H1 (cell line): Measurements from ENCODE around the gene POM121L2. TPM values are rescaled to one million over a fixed set of nuclear protein-coding genes. Genes with fewer than 3 reads are reported as not detected.

Experiments used
- CTCF ChIA-PET: fragments of 300-600 bp; sonication (Branson Sonifier 250); formaldehyde crosslinking; loops from one replicate; lab custom pipeline; 2021; ENCODE audit not compliant: partially characterized antibody; lab: Charles Lee
- POLR2A ChIA-PET: fragments of 300-600 bp; sonication (Branson Sonifier 250); formaldehyde crosslinking; loops from one replicate; lab custom pipeline; 2021; ENCODE audit warnings: inconsistent platforms; ENCODE audit not compliant: partially characterized antibody; lab: Charles Lee
- DNase-seq, 2 experiments: peaks; one replicate each; pipeline versions ENCODE4 v3.0.0 to v3.0.0-alpha.2; 2010 to 2022; ENCODE audit warnings: low spot score in 2 of 2, low read depth in 1 of 2, mixed read lengths in 1 of 2
- FAIRE-seq: peaks from 2 replicates; lab custom pipeline; 2011; peaks lifted over from hg19 to GRCh38; lab: Jason Lieb, UNC
- H2AFZ ChIP-seq: 2 replicates; pipeline ENCODE4 v1.8.1; 2012; ENCODE audit warnings: low read length, inconsistent platforms
- H2AK5ac ChIP-seq: 2 replicates; pipeline ENCODE4 v1.6.1; 2013; ENCODE audit warnings: low read depth, low read length
- H2BK120ac ChIP-seq: replicated peaks from 2 replicates; pipeline ENCODE3; 2013; ENCODE audit warnings: low read depth, low read length, inconsistent platforms
- H2BK12ac ChIP-seq: 2 replicates; pipeline ENCODE4 v1.6.1; 2013; ENCODE audit warnings: low read depth, low read length
- H2BK15ac ChIP-seq: 2 replicates; pipeline ENCODE4 v1.6.1; 2013; ENCODE audit warnings: low read length
- H2BK20ac ChIP-seq: 2 replicates; pipeline ENCODE4 v1.6.1; 2013; ENCODE audit warnings: low read length
- H2BK5ac ChIP-seq: 2 replicates; pipeline ENCODE4 v1.6.1; 2013; ENCODE audit warnings: low read depth, low read length
- H3K14ac ChIP-seq: 2 replicates; pipeline ENCODE4 v1.6.1; 2013; ENCODE audit warnings: inconsistent platforms; ENCODE audit not compliant: insufficient read length
- H3K18ac ChIP-seq: 2 replicates; pipeline ENCODE4 v1.6.1; 2013; ENCODE audit warnings: low read length; ENCODE audit errors: extremely low read depth
- H3K23ac ChIP-seq: 2 replicates; pipeline ENCODE4 v1.6.1; 2013; ENCODE audit warnings: inconsistent platforms; ENCODE audit not compliant: insufficient read length
- H3K23me2 ChIP-seq: 2 replicates; pipeline ENCODE4 v1.6.1; 2013; ENCODE audit warnings: low read depth, low read length
- H3K27ac ChIP-seq: 2 replicates; pipeline ENCODE4 v1.6.1; 2011; ENCODE audit warnings: low read depth, low read length, inconsistent platforms
- H3K27me3 ChIP-seq, 4 experiments: replicated peaks in 1 of 4; 1 replicate in 1 of 4; 2 replicates in 3 of 4; pipeline versions ENCODE4 v1.6.1 to v1.8.1; 2011 to 2013; ENCODE audit warnings: low read length in 3 of 4, mild to moderate bottlenecking in 3 of 4, inconsistent platforms in 2 of 4, mixed read lengths in 2 of 4, moderate library complexity in 1 of 4; ENCODE audit not compliant: control insufficient read depth in 3 of 4, insufficient read depth in 3 of 4; ENCODE audit errors: extremely low read depth in 1 of 4
- H3K36me3 ChIP-seq, 4 experiments: 2 replicates each; pipeline versions ENCODE4 v1.6.1 to v1.8.1; 2011 to 2013; ENCODE audit warnings: mild to moderate bottlenecking in 4 of 4, low read length in 3 of 4, moderate library complexity in 2 of 4, control low read depth in 1 of 4, inconsistent platforms in 1 of 4; ENCODE audit not compliant: insufficient read depth in 4 of 4, control insufficient read depth in 2 of 4
- H3K4ac ChIP-seq: replicated peaks from 2 replicates; pipeline ENCODE3; 2013; ENCODE audit warnings: low read length, low read depth, mixed read lengths, inconsistent platforms; ENCODE audit not compliant: insufficient read length
- H3K4me1 ChIP-seq, 4 experiments: replicated peaks in 1 of 4; 1 replicate in 1 of 4; 2 replicates in 3 of 4; pipeline versions ENCODE4 v1.6.1 to v1.8.1; 2011 to 2013; ENCODE audit warnings: low read length in 3 of 4, inconsistent platforms in 2 of 4, mixed read lengths in 1 of 4; ENCODE audit not compliant: insufficient read depth in 4 of 4, control insufficient read depth in 3 of 4
- H3K4me2 ChIP-seq, 2 experiments: 2 replicates each; pipeline versions ENCODE4 v1.6.1 to v1.8.1; 2011 to 2013; ENCODE audit warnings: low read depth in 2 of 2, low read length in 2 of 2, control low read depth in 1 of 2, inconsistent platforms in 1 of 2, mild to moderate bottlenecking in 1 of 2; ENCODE audit not compliant: insufficient read depth in 1 of 2
- H3K4me3 ChIP-seq, 4 experiments: fragments of 200-600, 300-600 bp in 1 of 4; sonication (generic), shearing (Covaris generic), sonication (Bioruptor Twin) in 1 of 4; 2 replicates each; pipeline versions ENCODE4 v1.5.1 to v1.8.1; 2011 to 2016; ENCODE audit warnings: low read length in 4 of 4, low read depth in 3 of 4, control low read depth in 2 of 4, inconsistent platforms in 2 of 4, mild to moderate bottlenecking in 2 of 4, mixed read lengths in 1 of 4, moderate library complexity in 1 of 4; ENCODE audit not compliant: insufficient read depth in 2 of 4; ENCODE audit errors: extremely low read depth in 1 of 4
- H3K56ac ChIP-seq: replicated peaks from 2 replicates; pipeline ENCODE3; 2013; ENCODE audit warnings: low read depth, mild to moderate bottlenecking, mixed read lengths, low read length, inconsistent platforms; ENCODE audit not compliant: insufficient read length
- H3K79me1 ChIP-seq: 2 replicates; pipeline ENCODE4 v1.6.1; 2013; ENCODE audit warnings: low read depth, low read length, control low read depth
- H3K79me2 ChIP-seq, 2 experiments: 2 replicates each; pipeline versions ENCODE4 v1.6.1 to v1.8.1; 2012 to 2013; ENCODE audit warnings: low read length in 2 of 2, mild to moderate bottlenecking in 2 of 2, inconsistent platforms in 1 of 2; ENCODE audit not compliant: insufficient read depth in 2 of 2, control insufficient read depth in 1 of 2
- H3K9ac ChIP-seq, 4 experiments: replicated peaks in 1 of 4; 1 replicate in 1 of 4; 2 replicates in 3 of 4; pipeline versions ENCODE4 v1.6.1 to v1.8.1; 2011 to 2013; ENCODE audit warnings: low read depth in 3 of 4, low read length in 3 of 4, control low read depth in 2 of 4, mild to moderate bottlenecking in 2 of 4, moderate library complexity in 2 of 4, inconsistent platforms in 1 of 4; ENCODE audit errors: extremely low read depth in 1 of 4
- H3K9me3 ChIP-seq, 2 experiments: 2 replicates each; pipeline versions ENCODE4 v1.6.1 to v1.8.1; 2012 to 2013; ENCODE audit warnings: mild to moderate bottlenecking in 2 of 2, moderate library complexity in 2 of 2, control low read depth in 1 of 2, inconsistent platforms in 1 of 2, low read depth in 1 of 2, low read length in 1 of 2, mixed read lengths in 1 of 2; ENCODE audit not compliant: insufficient read depth in 2 of 2
- H4K20me1 ChIP-seq, 2 experiments: replicated peaks in 1 of 2; 2 replicates each; pipeline versions ENCODE3 to v1.8.1; 2011 to 2013; ENCODE audit warnings: inconsistent platforms in 2 of 2, low read length in 2 of 2, mild to moderate bottlenecking in 1 of 2; ENCODE audit not compliant: insufficient read depth in 2 of 2, control insufficient read depth in 1 of 2
- H4K5ac ChIP-seq: 2 replicates; pipeline ENCODE4 v1.6.1; 2013; ENCODE audit warnings: low read length, low read depth, mixed read lengths, inconsistent platforms; ENCODE audit not compliant: insufficient read length
- H4K8ac ChIP-seq: 2 replicates; pipeline ENCODE4 v1.8.0; 2013; ENCODE audit warnings: mild to moderate bottlenecking, moderate library complexity, low read length, inconsistent platforms; ENCODE audit not compliant: insufficient read depth; ENCODE audit errors: extremely low read depth
- H4K91ac ChIP-seq: replicated peaks from 2 replicates; pipeline ENCODE3; 2013; ENCODE audit warnings: low read length, mixed read lengths, inconsistent platforms; ENCODE audit not compliant: insufficient read length
- BCL11A ChIP-seq, 2 experiments: IDR thresholded peaks; one replicate each; pipeline ENCODE4 v1.6.1; 2011; ENCODE audit warnings: low read depth in 2 of 2, low read length in 2 of 2, mild to moderate bottlenecking in 2 of 2
- BRCA1 ChIP-seq: IDR thresholded peaks from 2 replicates; pipeline ENCODE4 v1.6.1; 2012; ENCODE audit warnings: low read depth, low read length, improper control_type of control experiment
- CHD2 ChIP-seq: IDR thresholded peaks from 2 replicates; pipeline ENCODE4 v1.6.1; 2012; ENCODE audit warnings: low read length, improper control_type of control experiment
- CTBP2 ChIP-seq: IDR thresholded peaks from 2 replicates; pipeline ENCODE4 v1.7.0; 2011; ENCODE audit warnings: borderline replicate concordance, mild to moderate bottlenecking, moderate library complexity, mixed read lengths, low read length; ENCODE audit not compliant: insufficient read depth, insufficient read length
- EP300 ChIP-seq, 2 experiments: IDR thresholded peaks; 1 replicate in 1 of 2; 2 replicates in 1 of 2; pipeline ENCODE4 v1.6.1; 2011 to 2012; ENCODE audit warnings: low read depth in 2 of 2, low read length in 2 of 2, mild to moderate bottlenecking in 2 of 2, borderline replicate concordance in 1 of 2, inconsistent platforms in 1 of 2, moderate library complexity in 1 of 2
- HDAC6 ChIP-seq: IDR thresholded peaks from one replicate; pipeline ENCODE4 v1.7.1; 2012; ENCODE audit warnings: low read depth, mild to moderate bottlenecking, inconsistent platforms, low read length, moderate library complexity
- KDM1A ChIP-seq: fragments of 200-600, 300-600 bp; sonication (generic); IDR thresholded peaks from 2 replicates; pipeline ENCODE4 v1.7.1; 2016; ENCODE audit warnings: mild to moderate bottlenecking, low read length, borderline replicate concordance
- MAFK ChIP-seq: IDR thresholded peaks from 2 replicates; pipeline ENCODE4 v1.6.1; 2012; ENCODE audit warnings: low read depth, mild to moderate bottlenecking, improper control_type of control experiment, low read length
- POU5F1 ChIP-seq: IDR thresholded peaks from 2 replicates; pipeline ENCODE4 v1.6.1; 2011; ENCODE audit warnings: low read depth, mild to moderate bottlenecking, low read length, moderate library complexity
- RAD21 ChIP-seq, 2 experiments: IDR thresholded peaks in 1 of 2; conservative IDR thresholded peaks in 1 of 2; 2 replicates each; pipeline ENCODE4 v1.6.1; 2011; ENCODE audit warnings: low read depth in 2 of 2, low read length in 2 of 2, improper control_type of control experiment in 1 of 2, inconsistent platforms in 1 of 2, mild to moderate bottlenecking in 1 of 2, moderate library complexity in 1 of 2
- WGBS, 2 experiments: shearing (Covaris generic) in 1 of 2; methylation state at CpG; one replicate each; pipeline versions ENCODE4 v1.1.6 to v1.1.7; 2013 to 2015; ENCODE audit warnings: low lambda C conversion rate in 2 of 2, mixed read lengths in 2 of 2, inconsistent platforms in 1 of 2, low coverage in 1 of 2, missing lambda C conversion rate in 1 of 2; ENCODE audit not compliant: insufficient replicate concordance in 2 of 2, insufficient coverage in 1 of 2, insufficient read length in 1 of 2; ENCODE audit errors: extremely low coverage in 1 of 2, missing lambda C conversion rate in 1 of 2; 5-methylcytosine and 5-hydroxymethylcytosine counted together
- polyA plus RNA-seq, 7 experiments: library from polyadenylated mRNA; depleted of rRNA in 3 of 7; stranded (reverse) in 5 of 7; unstranded in 2 of 7; fragments of >200 nt in 5 of 7; fragments of 200-250 nt in 2 of 7; gene quantifications; 1 replicate in 5 of 7; 2 replicates in 1 of 7; 4 replicates in 1 of 7; pipeline versions ENCODE4 v1.2.1 to v1.2.3, GENCODE V29; 2011 to 2013; ENCODE audit warnings: missing spikeins in 2 of 7, mixed read lengths in 2 of 7
- total RNA-seq: library from RNA; stranded (reverse); fragmentation: NEBNext Ultra II Directional; extraction: Animal tissue kit (Norgen Biotek cat#: 25700); gene quantifications from 2 replicates; pipeline ENCODE4 v1.2.1, GENCODE V29; 2021
- TF ChIP-seq, protein P1 (sequence below): IDR thresholded peaks from 2 replicates; pipeline ENCODE4 v1.6.1; 2011; ENCODE audit warnings: low read length, improper control_type of control experiment
- TF ChIP-seq, protein P2 (sequence below): IDR thresholded peaks from 2 replicates; pipeline ENCODE4 v1.6.1; 2011; ENCODE audit warnings: low read depth, mild to moderate bottlenecking, low read length; ENCODE audit not compliant: insufficient read depth

POM121L2 gene
- total and polyA plus RNA-seq, 2 of the 8 experiments (the other 6 are each of a cell fraction or from before 2014, with no cell fraction given), result 0.05 to 0.09 TPM

DNA sequence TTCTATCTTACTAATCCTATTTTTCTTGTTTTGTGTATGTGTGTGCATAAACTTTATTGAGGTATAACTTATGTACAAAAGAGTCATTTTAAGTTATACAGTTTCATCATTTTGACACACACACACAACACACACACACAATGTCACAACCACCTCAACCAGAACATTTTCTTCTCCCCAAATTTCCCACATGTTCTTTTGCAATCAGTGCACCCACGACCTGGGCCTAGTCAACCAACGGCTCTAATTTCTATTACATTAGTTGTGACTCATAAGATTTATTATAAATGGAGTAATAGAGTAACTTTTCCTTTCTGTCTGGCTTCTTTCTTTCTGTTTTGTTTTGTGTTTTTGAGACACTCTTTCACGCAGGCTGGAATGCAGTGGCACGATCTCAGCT is 9.8 kb upstream of the POM121L2 start:
- Histone ChIP-seq H3K27me3 (no peaks in the 10 kb centered on the region), H4K8ac (no peak overlapping the region), H2AFZ (no peak overlapping the region), H3K14ac (no peak overlapping the region), H4K5ac (no peak overlapping the region), H2BK12ac (no peak overlapping the region), H3K9me3 (no peaks in the 10 kb centered on the region), H4K91ac (no peak overlapping the region), H2BK20ac (no peak overlapping the region), H3K27ac (no peak overlapping the region), H3K56ac (no peak overlapping the region), H3K79me1 (no peaks in the 10 kb centered on the region), H3K4ac (no peak overlapping the region), H2BK15ac (no peak overlapping the region), H3K9ac (no peak overlapping the region), H2BK5ac (no peak overlapping the region), H3K36me3 (no peaks in the 10 kb centered on the region), H2AK5ac (no peak overlapping the region), H3K23ac (no peak overlapping the region), H3K79me2 (no peaks in the 10 kb centered on the region), H3K4me1 (no peaks in the 10 kb centered on the region), H3K4me2 (no peak overlapping the region), H4K20me1 (no peaks in the 10 kb centered on the region), H3K4me3 (no peak overlapping the region), H3K18ac (no peak overlapping the region), H3K23me2 (no peaks in the 10 kb centered on the region), H2BK120ac (no peak overlapping the region)
- no peak for FAIRE-seq
- POLR2A ChIA-PET, result no interaction called here
- CTCF ChIA-PET, result interaction anchor here (1.5 kb wide), 1 partner anchor 9 kb away, joined by 7 read pairs; no protein-coding TSS in a partner anchor
- WGBS, 2 experiments, result 94% methylated on average over 4 of the region's 4 CpGs; no CpG with 5 or more reads in 1 of the 2 experiments
- no peak for DNase-seq
- TF ChIP-seq EP300 (IDR thresholded peaks at IDR 0.05; ENCODE audit: borderline replicate concordance in 1 of 2, low read depth in 2 of 2, low read length in 2 of 2) (no peak), POU5F1 (no peak), CTBP2 (no peak), KDM1A (no peak), BCL11A (IDR thresholded peaks at IDR 0.05; ENCODE audit: low read depth in 2 of 2, low read length in 2 of 2) (no peak), BRCA1 (no peak), MAFK (no peak), HDAC6 (no peak), RAD21 (IDR thresholded peaks at IDR 0.05 in 1 of 2, conservative IDR thresholded peaks at IDR 0.05 in 1 of 2; ENCODE audit: low read depth in 2 of 2, low read length in 2 of 2) (no peak), CHD2 (no peak)
- TF ChIP-seq, protein P1, sequence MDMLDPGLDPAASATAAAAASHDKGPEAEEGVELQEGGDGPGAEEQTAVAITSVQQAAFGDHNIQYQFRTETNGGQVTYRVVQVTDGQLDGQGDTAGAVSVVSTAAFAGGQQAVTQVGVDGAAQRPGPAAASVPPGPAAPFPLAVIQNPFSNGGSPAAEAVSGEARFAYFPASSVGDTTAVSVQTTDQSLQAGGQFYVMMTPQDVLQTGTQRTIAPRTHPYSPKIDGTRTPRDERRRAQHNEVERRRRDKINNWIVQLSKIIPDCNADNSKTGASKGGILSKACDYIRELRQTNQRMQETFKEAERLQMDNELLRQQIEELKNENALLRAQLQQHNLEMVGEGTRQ, result no peak
- TF ChIP-seq, protein P2, sequence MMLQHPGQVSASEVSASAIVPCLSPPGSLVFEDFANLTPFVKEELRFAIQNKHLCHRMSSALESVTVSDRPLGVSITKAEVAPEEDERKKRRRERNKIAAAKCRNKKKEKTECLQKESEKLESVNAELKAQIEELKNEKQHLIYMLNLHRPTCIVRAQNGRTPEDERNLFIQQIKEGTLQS, result no peak
